Cardiac muscle cell (in vitro differentiated cells and primary cell): ENCODE data around the gene RBP2. TPM values are rescaled to one million over a fixed set of nuclear protein-coding genes. Genes with fewer than 3 reads are reported as not detected.

Experiments
- DNase-seq, 2 donors: peaks; one replicate each; pipeline versions ENCODE4 v3.0.0 to v3.0.0-alpha.2; 2010 to 2017; ENCODE audit warnings: low read depth in 1 of 2, low spot score in 1 of 2
- H3K27ac ChIP-seq: fragments of 200-600 bp; sonication (generic); 2 replicates; pipeline ENCODE4 v1.5.1; 2016
- H3K27me3 ChIP-seq: fragments of 200-600 bp; sonication (generic); 2 replicates; pipeline ENCODE4 v1.6.0; 2016; ENCODE audit warnings: control low read depth
- H3K36me3 ChIP-seq: fragments of 200-600 bp; sonication (generic); 2 replicates; pipeline ENCODE4 v1.5.1; 2016; ENCODE audit warnings: control low read depth
- H3K4me1 ChIP-seq: fragments of 200-600 bp; sonication (generic); 2 replicates; pipeline ENCODE4 v1.8.1; 2017; ENCODE audit warnings: low read depth, mild to moderate bottlenecking, mixed run types
- H3K4me3 ChIP-seq: fragments of 200-600 bp; sonication (generic); 2 replicates; pipeline ENCODE4 v1.5.1; 2016; ENCODE audit warnings: mild to moderate bottlenecking
- H3K9me3 ChIP-seq: fragments of 200-600 bp; sonication (generic); 2 replicates; pipeline ENCODE4 v1.5.1; 2017; ENCODE audit warnings: low read depth, mild to moderate bottlenecking, control low read depth
- CTCF ChIP-seq: IDR thresholded peaks from 2 replicates; pipeline ENCODE4 v1.5.1; 2012; ENCODE audit warnings: low read depth, mild to moderate bottlenecking, low read length
- polyA plus RNA-seq: library from polyadenylated mRNA; unstranded; fragments of >200 nt; fragmentation: Nextera tagmentation; extraction: Ambion mirVana; gene quantifications from 2 replicates; pipeline ENCODE4 v1.2.1, GENCODE V29; 2016
- total RNA-seq: library from RNA; depleted of rRNA; stranded (reverse); fragments of >200 nt; gene quantifications from 2 replicates; pipeline ENCODE4 v1.2.3, GENCODE V29; 2016

Gene RBP2
- not detected in 2 replicates for total RNA-seq
- polyA plus RNA-seq: 0.26 TPM in 1 of 2 replicates, not detected in the other

- no peaks in the 10 kb centered on the region for H3K4me1 ChIP-seq
- H3K4me3 ChIP-seq: no peak within 1 kb of the TSS
- DNase-seq: no peak
- no peaks in the 10 kb centered on the region for H3K9me3 ChIP-seq
- no peak for TF ChIP-seq CTCF
- H3K27ac ChIP-seq: no peak within 1 kb of the TSS
- H3K36me3 ChIP-seq: no peaks in the 10 kb centered on the region
- H3K27me3 ChIP-seq: no peaks in the 10 kb centered on the region
Observed at GRCh38 chr3:139476348-139476747, at the start of gene RBP2. Gene RBP2, minus strand, starts transcription at chr3:139476516. Its CDS starts 57 bp downstream, at chr3:139476459.

- Histone ChIP-seq H3K4me3 (no peak overlapping the region), H3K4me1 (no peaks in the 10 kb centered on the region), H3K27me3 (no peaks in the 10 kb centered on the region), H3K36me3 (peaks cover 2% of the 10 kb centered on the region), H3K9me3 (no peaks in the 10 kb centered on the region), H3K27ac (no peak overlapping the region)
- DNase-seq: no peak
- no peak for TF ChIP-seq CTCF
Observed at GRCh38 chr3:139524841-139525636, 48.7 kb upstream of the RBP2 start.

DNA sequence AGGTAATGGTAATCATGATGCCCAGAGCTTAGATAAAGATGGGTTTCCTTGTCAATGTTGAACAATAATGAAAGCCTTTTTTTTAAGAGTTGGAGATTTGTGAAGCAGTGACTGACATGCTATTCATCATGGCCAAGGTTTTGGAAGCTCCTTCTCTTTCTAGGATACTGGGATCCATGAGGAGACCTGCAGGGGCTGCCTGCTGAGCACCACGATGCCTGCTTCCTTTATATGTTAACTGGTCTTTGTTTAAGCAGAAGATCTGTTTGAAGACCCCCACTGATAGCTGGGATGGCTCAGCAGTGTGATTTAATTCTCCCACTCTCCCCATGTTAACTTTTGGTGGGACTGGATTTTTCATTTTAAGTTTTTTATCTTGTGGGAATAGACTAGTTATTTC, 47.4 kb upstream of the RBP2 start:
- no peak for TF ChIP-seq CTCF

DNA sequence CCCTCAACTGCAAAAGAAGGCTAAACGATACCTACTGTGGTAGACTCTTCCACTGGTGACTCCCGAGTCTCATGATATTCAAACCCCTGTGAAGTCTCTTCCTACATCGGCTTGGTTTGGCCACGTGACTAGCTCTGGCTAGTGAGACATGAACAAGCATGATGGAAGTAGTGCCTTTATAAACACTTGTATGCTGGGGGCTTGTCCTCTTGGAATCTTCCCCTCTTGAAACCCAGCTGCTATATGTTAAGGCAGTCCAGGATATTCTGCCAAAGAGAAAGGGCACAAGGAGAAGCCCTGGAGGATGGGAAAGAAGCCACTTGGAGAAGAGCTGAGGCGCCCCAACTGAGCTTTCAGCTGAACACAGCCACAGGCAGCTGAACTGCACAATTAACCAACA, 46.9 kb upstream of the RBP2 start:
- H3K27ac ChIP-seq: no peak overlapping the region
- DNase-seq: no peak
- H3K9me3 ChIP-seq: no peaks in the 10 kb centered on the region
- TF ChIP-seq CTCF: no peak
- H3K4me1 ChIP-seq: no peaks in the 10 kb centered on the region
- no peak overlapping the region for H3K4me3 ChIP-seq
- H3K36me3 ChIP-seq: peaks cover 2% of the 10 kb centered on the region
- no peaks in the 10 kb centered on the region for H3K27me3 ChIP-seq

More for the DNA sequence above, 47.4 kb upstream of the RBP2 start:
- no peak overlapping the region for H3K4me3 ChIP-seq
- no peak overlapping the region for H3K27ac ChIP-seq
- DNase-seq: no peak
- no peaks in the 10 kb centered on the region for H3K9me3 ChIP-seq
- H3K36me3 ChIP-seq: peaks cover 2% of the 10 kb centered on the region
- H3K4me1 ChIP-seq: no peaks in the 10 kb centered on the region
- no peaks in the 10 kb centered on the region for H3K27me3 ChIP-seq

DNA sequence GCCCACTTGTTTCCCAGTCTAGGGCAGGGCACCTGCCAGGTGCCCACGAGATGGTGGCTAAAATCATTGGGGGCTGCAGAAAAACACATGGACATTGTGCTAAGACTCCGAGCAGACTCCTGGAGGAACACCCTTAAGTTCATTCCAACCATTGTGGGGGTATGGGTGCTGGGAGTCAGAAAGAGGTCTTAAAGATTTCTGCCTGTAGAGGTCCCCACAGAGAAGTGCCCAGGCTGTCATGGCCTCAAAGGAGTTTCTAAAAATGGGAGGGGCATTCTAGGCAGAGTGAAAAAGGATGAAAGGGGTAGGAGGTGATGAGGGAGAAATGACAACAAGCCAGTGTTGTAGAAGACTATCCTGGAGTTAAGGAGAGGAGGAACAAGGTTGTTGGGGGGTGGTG, 46.1 kb upstream of the RBP2 start:
- peak; percentile 30 for TF ChIP-seq CTCF
- no peaks in the 10 kb centered on the region for H3K4me1 ChIP-seq
- DNase-seq: peak in 1 of 2 donors; percentile 19

More for the DNA sequence above, 46.1 kb upstream of the RBP2 start:
- H3K36me3 ChIP-seq: peaks cover 2% of the 10 kb centered on the region
- H3K27ac ChIP-seq: no peak overlapping the region
- H3K4me3 ChIP-seq: no peak overlapping the region
- H3K27me3 ChIP-seq: no peaks in the 10 kb centered on the region
- no peaks in the 10 kb centered on the region for H3K9me3 ChIP-seq
